Testis (tissue), 2 donors: ENCODE results near the gene MRPS23.

Experiments
- CTCF ChIP-seq, 3 experiments: fragments of 450-650 bp in 2 of 3; fragments of 200-600 bp in 1 of 3; sonication (generic) in 1 of 3; IDR thresholded peaks; one replicate each; pipeline ENCODE4 v1.5.1; 2016 to 2019; ENCODE audit warnings: antibody characterized with exemption in 3 of 3, mild to moderate bottlenecking in 2 of 3, moderate library complexity in 1 of 3
- POLR2A ChIP-seq: fragments of 450-650 bp; IDR thresholded peaks from one replicate; pipeline ENCODE4 v1.6.1; 2017; ENCODE audit warnings: antibody characterized with exemption, mild to moderate bottlenecking, moderate library complexity

DNA sequence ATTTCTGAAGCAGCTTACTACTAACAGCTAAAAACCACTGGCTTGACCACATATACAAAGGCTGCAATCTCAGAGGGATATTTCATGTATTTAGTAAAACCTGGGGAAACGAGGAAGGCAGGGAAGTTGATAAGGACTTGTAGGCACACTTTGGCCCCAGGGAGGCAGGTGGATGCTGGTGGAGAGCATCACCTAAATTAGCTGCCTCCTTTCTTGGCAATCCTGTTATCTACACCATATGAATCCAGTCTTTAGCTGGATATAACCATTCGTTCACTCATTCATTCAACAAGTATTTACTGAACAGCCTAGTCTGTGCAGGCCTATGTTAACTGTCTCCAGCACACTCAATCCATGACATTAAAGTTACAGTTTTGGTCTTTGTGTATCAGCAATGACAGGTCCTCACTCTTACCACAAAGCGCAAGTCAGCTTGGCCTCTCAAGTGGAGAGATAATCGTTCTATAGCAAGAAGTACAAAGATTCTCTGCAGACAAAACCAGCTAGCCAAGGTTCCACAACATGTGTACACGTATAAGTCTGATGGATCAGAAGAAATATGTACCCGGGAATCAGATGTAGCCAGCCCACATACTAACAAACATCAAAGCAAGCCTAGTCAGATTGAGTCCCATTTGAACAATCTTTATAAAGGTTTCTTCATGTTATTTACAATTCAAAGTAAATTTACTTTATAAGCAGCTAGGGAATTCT, 10.8 kb downstream of the MRPS23 start:
- TF ChIP-seq POLR2A (no peak), CTCF (IDR thresholded peaks at IDR 0.05) (no peak)
